Measurements from ENCODE around the gene FBRSL1. TPM values are rescaled to one million over a fixed set of nuclear protein-coding genes. Genes with fewer than 3 reads are reported as not detected.

FBRSL1 gene
- total RNA-seq, 1 experiment from 2014 or later = 119 TPM

DNA sequence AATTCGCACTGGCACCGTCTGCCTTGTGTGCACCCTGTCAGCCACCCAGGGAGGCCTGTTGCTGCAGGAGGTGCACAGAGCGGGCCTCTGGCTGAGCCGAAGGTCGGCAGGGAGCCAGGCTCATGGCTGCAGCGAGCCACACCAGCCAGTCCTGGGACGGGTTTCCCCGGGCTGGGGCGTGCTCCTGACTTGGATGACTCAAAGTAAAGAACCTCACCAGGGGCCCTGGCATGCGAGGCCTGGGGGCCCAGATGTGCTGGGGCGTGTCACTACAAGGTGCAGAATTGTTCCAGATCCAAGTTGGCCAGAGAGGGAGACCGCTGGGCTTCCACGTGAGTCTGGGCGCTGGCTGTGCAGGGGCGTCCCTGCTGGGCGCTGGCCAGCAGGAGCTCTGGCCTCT lies 34.5 kb downstream of the FBRSL1 start:
- intact Hi-C loops (cut with micrococcal nuclease; ENCODE audit: unreplicated experiment) = loop anchor here (2.0 to 5.0 kb wide), 3 partner anchors 30 to 107 kb away; no protein-coding TSS in a partner anchor
- H3K9me3 Mint-ChIP-seq (ENCODE audit: low read depth, unreplicated experiment) = no peaks in the 10 kb centered on the region
- peaks cover 11% of the 10 kb centered on the region for H3K36me3 Mint-ChIP-seq (ENCODE audit: insufficient read depth, unreplicated experiment)
- H3K27ac Mint-ChIP-seq (ENCODE audit: unreplicated experiment) = no peak overlapping the region
- CTCF ChIA-PET = interaction anchor here (0.6 to 3.6 kb wide), 6 partner anchors 37 to 371 kb away, joined by 4 to 30 read pairs (median 6); no protein-coding TSS in a partner anchor
- no TSS peak for BruUV-seq (replicated peaks)
- peak overlapping the region; percentile 50 for H3K4me3 Mint-ChIP-seq (ENCODE audit: low read depth, unreplicated experiment)
- peak; percentile 98 for DNase-seq
- no peaks in the 10 kb centered on the region for H3K27me3 Mint-ChIP-seq (ENCODE audit: unreplicated experiment)
- TF ChIP-seq CTCF (IDR thresholded peaks at IDR 0.05; ENCODE audit: unreplicated experiment) = no peak
- H3K4me1 Mint-ChIP-seq (ENCODE audit: low read depth, unreplicated experiment) = peaks cover 16% of the 10 kb centered on the region

- Mint-ChIP-seq H3K27ac (ENCODE audit: unreplicated experiment) (no peak overlapping the region), H3K4me3 (ENCODE audit: low read depth, unreplicated experiment) (peak overlapping the region; percentile 50), H3K4me1 (ENCODE audit: low read depth, unreplicated experiment) (peaks cover 16% of the 10 kb centered on the region), H3K9me3 (ENCODE audit: low read depth, unreplicated experiment) (no peaks in the 10 kb centered on the region), H3K36me3 (ENCODE audit: insufficient read depth, unreplicated experiment) (peaks cover 11% of the 10 kb centered on the region), H3K27me3 (ENCODE audit: unreplicated experiment) (no peaks in the 10 kb centered on the region)
- no peak for TF ChIP-seq CTCF (IDR thresholded peaks at IDR 0.05; ENCODE audit: unreplicated experiment)
- BruUV-seq (replicated peaks) = no TSS peak
- no peak for DNase-seq
- CTCF ChIA-PET = interaction anchor here (1.3 to 3.6 kb wide), 2 partner anchors 36 to 110 kb away, joined by 7 to 30 read pairs; no protein-coding TSS in a partner anchor
- intact Hi-C loops (cut with micrococcal nuclease; ENCODE audit: unreplicated experiment) = loop anchor here (2.0 kb wide), 2 partner anchors 30 to 36 kb away; no protein-coding TSS in a partner anchor
Measured at GRCh38 chr12:132525011-132525832, 35.3 kb downstream of the FBRSL1 start.

DNA sequence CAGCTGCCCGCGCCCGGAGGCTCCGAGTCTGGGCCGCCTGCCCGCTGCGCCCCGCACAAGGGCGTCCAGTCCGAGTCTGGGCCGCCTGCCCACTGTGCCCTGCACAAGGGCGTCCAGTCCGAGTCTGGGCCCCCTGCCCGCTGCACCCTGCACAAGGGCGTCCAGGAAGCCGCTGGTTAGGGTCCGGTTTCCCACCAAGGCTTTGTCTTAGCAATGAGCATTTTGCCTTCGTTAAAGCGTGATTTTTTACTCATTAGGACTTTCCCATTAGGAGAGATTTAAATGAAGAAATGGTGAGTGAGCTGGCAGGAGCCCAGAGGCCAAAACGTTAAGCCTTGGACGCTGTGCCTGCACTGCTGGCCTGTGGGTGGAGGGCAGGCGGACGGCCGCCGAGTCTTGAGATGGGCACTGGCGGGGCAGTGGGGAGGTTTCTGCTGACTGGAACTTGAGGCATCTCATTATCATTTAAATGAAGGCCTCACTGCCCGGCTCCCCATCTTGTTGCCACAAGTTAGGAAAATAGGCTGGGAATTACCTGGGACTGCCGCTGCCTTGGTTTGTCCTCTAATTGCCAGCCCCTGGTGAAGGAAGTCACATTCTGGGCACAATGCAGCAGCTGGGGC lies 36.0 kb downstream of the FBRSL1 start:
- CTCF ChIA-PET = interaction anchor here (3.6 kb wide), 1 partner anchor 111 kb away, joined by 30 read pairs; no protein-coding TSS in a partner anchor
- Mint-ChIP-seq H3K27me3 (ENCODE audit: unreplicated experiment) (no peaks in the 10 kb centered on the region), H3K4me3 (ENCODE audit: low read depth, unreplicated experiment) (no peak overlapping the region), H3K27ac (ENCODE audit: unreplicated experiment) (no peak overlapping the region), H3K4me1 (ENCODE audit: low read depth, unreplicated experiment) (peaks cover 16% of the 10 kb centered on the region), H3K36me3 (ENCODE audit: insufficient read depth, unreplicated experiment) (peaks cover 11% of the 10 kb centered on the region), H3K9me3 (ENCODE audit: low read depth, unreplicated experiment) (no peaks in the 10 kb centered on the region)
- no TSS peak for BruUV-seq (replicated peaks)
- no peak for DNase-seq
- no peak for TF ChIP-seq CTCF (IDR thresholded peaks at IDR 0.05; ENCODE audit: unreplicated experiment)
- intact Hi-C loops (cut with micrococcal nuclease; ENCODE audit: unreplicated experiment) = loop anchor here (2.0 kb wide), 2 partner anchors 31 to 35 kb away; no protein-coding TSS in a partner anchor

DNA sequence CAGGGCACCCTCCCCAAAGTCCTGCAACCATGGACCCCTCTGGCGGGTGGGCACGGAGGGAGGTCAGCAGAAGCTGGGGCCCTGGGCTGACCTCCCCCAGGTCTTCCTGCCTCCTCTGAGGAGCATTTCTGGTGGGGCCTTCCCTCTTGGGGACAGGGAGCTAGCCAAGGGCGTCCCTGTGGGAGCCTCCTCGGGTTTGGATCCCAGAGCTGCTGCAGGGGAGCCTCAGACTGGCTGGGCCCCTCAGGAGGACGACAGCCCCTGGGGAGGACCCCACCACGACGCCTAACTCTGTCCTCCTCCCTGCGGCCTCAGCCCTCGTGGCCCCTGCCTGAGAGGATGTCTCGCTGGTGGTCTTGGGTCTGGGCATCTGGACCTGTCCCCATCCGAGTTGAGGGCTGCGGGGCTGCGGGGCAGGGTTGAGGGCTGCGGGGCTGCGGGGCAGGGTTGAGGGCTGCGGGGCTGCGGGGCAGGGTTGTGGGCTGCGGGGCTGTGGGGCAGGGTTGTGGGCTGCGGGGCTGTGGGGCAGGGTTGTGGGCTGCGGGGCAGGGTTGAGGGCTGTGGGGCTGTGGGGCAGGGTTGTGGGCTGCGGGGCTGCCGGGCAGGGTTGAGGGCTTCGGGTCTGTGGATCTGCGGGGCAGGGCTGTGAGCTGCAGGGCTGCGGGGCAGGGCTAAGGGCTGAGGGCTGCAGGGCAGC lies 37.4 kb downstream of the FBRSL1 start:
- Mint-ChIP-seq H3K4me1 (ENCODE audit: low read depth, unreplicated experiment) (peaks cover 16% of the 10 kb centered on the region), H3K36me3 (ENCODE audit: insufficient read depth, unreplicated experiment) (peaks cover 11% of the 10 kb centered on the region), H3K9me3 (ENCODE audit: low read depth, unreplicated experiment) (no peaks in the 10 kb centered on the region), H3K27ac (ENCODE audit: unreplicated experiment) (no peak overlapping the region), H3K4me3 (ENCODE audit: low read depth, unreplicated experiment) (no peak overlapping the region), H3K27me3 (ENCODE audit: unreplicated experiment) (no peaks in the 10 kb centered on the region)
- intact Hi-C loops (cut with micrococcal nuclease; ENCODE audit: unreplicated experiment) = no loop called here
- no peak for DNase-seq
- BruUV-seq (replicated peaks) = no TSS peak
- TF ChIP-seq CTCF (IDR thresholded peaks at IDR 0.05; ENCODE audit: unreplicated experiment) = no peak
- CTCF ChIA-PET = no interaction called here
